H9 (cell line): ENCODE data around the gene FCN2. TPM values are rescaled to one million over a fixed set of nuclear protein-coding genes. Genes with fewer than 3 reads are reported as not detected.

Experiments used
- DNase-seq: peaks from one replicate; pipeline ENCODE4 v3.0.0-alpha.2; 2017
- H2AFZ ChIP-seq: one replicate; pipeline ENCODE4 v1.6.1; 2013; ENCODE audit warnings: mild to moderate bottlenecking, low read length, control low read depth, moderate library complexity
- H2AK5ac ChIP-seq: 2 replicates; pipeline ENCODE4 v1.6.1; 2013; ENCODE audit warnings: low read length, control low read depth, mixed read lengths; ENCODE audit not compliant: insufficient read length
- H2BK120ac ChIP-seq: one replicate; pipeline ENCODE4 v1.6.1; 2013; ENCODE audit warnings: low read depth, mild to moderate bottlenecking, low read length, control low read depth, inconsistent platforms; ENCODE audit not compliant: poor library complexity, severe bottlenecking
- H2BK12ac ChIP-seq: 2 replicates; pipeline ENCODE4 v1.6.1; 2013; ENCODE audit warnings: low read length, control low read depth, mixed read lengths, low read depth; ENCODE audit not compliant: insufficient read length
- H2BK15ac ChIP-seq: 2 replicates; pipeline ENCODE4 v1.6.1; 2013; ENCODE audit warnings: low read depth, low read length, control low read depth
- H2BK20ac ChIP-seq: one replicate; pipeline ENCODE4 v1.6.1; 2013; ENCODE audit warnings: low read depth, mild to moderate bottlenecking, low read length, control low read depth, inconsistent platforms; ENCODE audit not compliant: poor library complexity, severe bottlenecking
- H2BK5ac ChIP-seq: 2 replicates; pipeline ENCODE4 v1.6.1; 2013; ENCODE audit warnings: low read length, control low read depth, mixed read lengths; ENCODE audit not compliant: insufficient read length
- H3K14ac ChIP-seq: 2 replicates; pipeline ENCODE4 v1.6.1; 2013; ENCODE audit warnings: low read length, control low read depth; ENCODE audit not compliant: insufficient read depth
- H3K18ac ChIP-seq: 2 replicates; pipeline ENCODE4 v1.6.1; 2013; ENCODE audit warnings: low read depth, mild to moderate bottlenecking, mixed read lengths, low read length, control low read depth; ENCODE audit not compliant: insufficient read length
- H3K23ac ChIP-seq: 2 replicates; pipeline ENCODE4 v1.6.1; 2013; ENCODE audit warnings: low read length, control low read depth, mixed read lengths, low read depth; ENCODE audit not compliant: insufficient read length
- H3K23me2 ChIP-seq: 2 replicates; pipeline ENCODE4 v1.6.1; 2013; ENCODE audit warnings: low read depth, mild to moderate bottlenecking, mixed read lengths, low read length, control low read depth; ENCODE audit not compliant: insufficient read length, poor library complexity, severe bottlenecking
- H3K27ac ChIP-seq: 2 replicates; pipeline ENCODE4 v1.5.1; 2013; ENCODE audit warnings: low read length, control low read depth, mixed read lengths, low read depth; ENCODE audit not compliant: insufficient read length
- H3K27me3 ChIP-seq: 2 replicates; pipeline ENCODE4 v1.6.1; 2013; ENCODE audit warnings: low read length, control low read depth, inconsistent platforms; ENCODE audit not compliant: insufficient read depth
- H3K4ac ChIP-seq: 2 replicates; pipeline ENCODE4 v1.6.1; 2013; ENCODE audit warnings: low read depth, mild to moderate bottlenecking, control low read depth, inconsistent platforms, low read length, moderate library complexity
- H3K4me1 ChIP-seq: 2 replicates; pipeline ENCODE4 v1.6.1; 2013; ENCODE audit warnings: low read length, control low read depth, inconsistent platforms; ENCODE audit not compliant: insufficient read depth
- H3K4me2 ChIP-seq: 2 replicates; pipeline ENCODE4 v1.6.1; 2013; ENCODE audit warnings: low read length, control low read depth, mixed read lengths; ENCODE audit not compliant: insufficient read length, insufficient read depth
- H3K56ac ChIP-seq: 2 replicates; pipeline ENCODE4 v1.6.1; 2013; ENCODE audit warnings: low read depth, mild to moderate bottlenecking, mixed read lengths, low read length, control low read depth; ENCODE audit not compliant: insufficient read length
- H3K79me1 ChIP-seq: 2 replicates; pipeline ENCODE4 v1.6.1; 2013; ENCODE audit warnings: low read depth, mild to moderate bottlenecking, moderate library complexity, low read length, control low read depth, inconsistent platforms; ENCODE audit not compliant: insufficient read depth, poor library complexity, severe bottlenecking
- H3K79me2 ChIP-seq: 2 replicates; pipeline ENCODE4 v1.6.1; 2013; ENCODE audit warnings: low read length, control low read depth, inconsistent platforms; ENCODE audit not compliant: insufficient read depth
- H3K9ac ChIP-seq: 2 replicates; pipeline ENCODE4 v1.6.1; 2013; ENCODE audit warnings: low read length, control low read depth, mixed read lengths; ENCODE audit not compliant: insufficient read length; ENCODE audit errors: extremely low read depth
- H3K9me3 ChIP-seq: one replicate; pipeline ENCODE4 v1.6.1; 2013; ENCODE audit warnings: low read depth, low read length, inconsistent platforms; ENCODE audit not compliant: control insufficient read depth
- H3T11ph ChIP-seq: one replicate; pipeline ENCODE4 v1.6.1; 2013; ENCODE audit warnings: mild to moderate bottlenecking, low read length, control low read depth, inconsistent platforms
- H4K20me1 ChIP-seq: one replicate; pipeline ENCODE4 v1.6.1; 2013; ENCODE audit not compliant: control insufficient read depth, insufficient read length, insufficient read depth
- H4K5ac ChIP-seq: 2 replicates; pipeline ENCODE4 v1.6.1; 2013; ENCODE audit warnings: low read depth, mild to moderate bottlenecking, mixed read lengths, low read length, control low read depth; ENCODE audit not compliant: insufficient read length
- H4K8ac ChIP-seq: replicated peaks from 2 replicates; pipeline ENCODE4 v1.6.1; 2013; ENCODE audit warnings: low read length, control low read depth, mixed read lengths, low read depth; ENCODE audit not compliant: insufficient read length
- H4K91ac ChIP-seq: 2 replicates; pipeline ENCODE4 v1.6.1; 2013; ENCODE audit warnings: low read depth, mild to moderate bottlenecking, moderate library complexity, mixed read lengths, low read length, control low read depth; ENCODE audit not compliant: insufficient read length
- H3K27ac Mint-ChIP-seq, 3 experiments: 2 replicates in 2 of 3; 3 replicates in 1 of 3; pipeline ENCODE4 v1.8.0; 2020 to 2021; ENCODE audit warnings: mixed read lengths in 3 of 3, mild to moderate bottlenecking in 1 of 3, moderate library complexity in 1 of 3
- H3K27me3 Mint-ChIP-seq: 2 replicates; pipeline ENCODE4 v1.8.0; 2021; ENCODE audit warnings: low read depth, mild to moderate bottlenecking, moderate library complexity, mixed read lengths
- H3K36me3 Mint-ChIP-seq, 3 experiments: 2 replicates in 2 of 3; 3 replicates in 1 of 3; pipeline ENCODE4 v1.8.0; 2020 to 2021; ENCODE audit warnings: low read depth in 3 of 3, mixed read lengths in 3 of 3; ENCODE audit not compliant: insufficient read depth in 1 of 3
- H3K4me1 Mint-ChIP-seq, 2 experiments: 2 replicates each; pipeline ENCODE4 v1.8.0; 2020; ENCODE audit warnings: mixed read lengths in 2 of 2
- H3K4me3 Mint-ChIP-seq, 2 experiments: 2 replicates in 1 of 2; 3 replicates in 1 of 2; pipeline ENCODE4 v1.8.0; 2020 to 2021; ENCODE audit warnings: mild to moderate bottlenecking in 2 of 2, mixed read lengths in 2 of 2, moderate library complexity in 1 of 2
- H3K9me3 Mint-ChIP-seq, 2 experiments: 2 replicates in 1 of 2; 3 replicates in 1 of 2; pipeline ENCODE4 v1.8.0; 2020; ENCODE audit warnings: mild to moderate bottlenecking in 2 of 2, mixed read lengths in 2 of 2, moderate library complexity in 1 of 2
- WGBS: extraction: QIAGEN DNeasy Blood & Tissue Kit; methylation state at CpG from one replicate; pipeline ENCODE4 v1.1.7; 2013; ENCODE audit warnings: missing lambda C conversion rate, low lambda C conversion rate, mixed read lengths; ENCODE audit not compliant: insufficient read length; ENCODE audit errors: extremely low coverage; 5-methylcytosine and 5-hydroxymethylcytosine counted together
- total RNA-seq: library from RNA; stranded (reverse); gene quantifications from 2 replicates; pipeline ENCODE4 v1.2.1, GENCODE V29; 2021
- TF ChIP-seq, protein P1 (sequence below): fragments of 200-600 bp; sonication (generic); conservative IDR thresholded peaks from 3 replicates; pipeline ENCODE4 v1.8.0; 2021; ENCODE audit warnings: antibody characterized with exemption, mild to moderate bottlenecking

FCN2 gene
- total RNA-seq, 1 experiment from 2014 or later: not detected

DNA sequence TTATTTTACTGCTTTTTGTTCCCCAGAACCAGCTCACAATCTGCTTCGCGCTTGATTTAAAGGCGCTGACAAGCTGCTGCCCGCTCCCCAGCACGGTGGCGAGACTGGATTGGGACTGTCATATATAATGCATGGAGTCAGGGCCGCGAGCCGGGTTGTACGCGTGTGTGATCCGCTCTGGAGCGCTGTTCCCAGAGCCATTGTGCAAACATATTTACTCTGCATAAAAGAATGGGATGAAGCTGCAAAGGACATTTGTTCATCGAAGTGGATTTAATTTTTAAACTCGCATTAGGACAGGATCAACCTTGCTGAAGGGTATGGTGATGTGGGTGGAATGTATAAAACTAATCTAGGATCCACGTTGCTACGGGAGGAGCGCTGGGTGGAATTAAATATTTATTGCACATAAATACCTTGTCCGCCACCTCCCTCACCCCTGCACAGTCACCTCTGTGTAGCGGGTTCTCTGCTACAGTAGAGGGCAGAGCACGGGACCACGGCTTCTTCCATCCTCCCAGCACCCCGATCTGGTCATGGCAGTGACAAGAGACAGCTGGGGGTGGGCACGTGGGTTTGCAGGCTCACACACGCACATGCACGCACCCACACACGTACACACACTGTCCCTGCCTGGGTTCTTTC lies 55.2 kb downstream of the FCN2 start:
- H3K9ac ChIP-seq: no peak overlapping the region
- H3K36me3 Mint-ChIP-seq: no peaks in the 10 kb centered on the region
- no peaks in the 10 kb centered on the region; the same call in none of the 2 replicates for H3K27me3 Mint-ChIP-seq
- no peak overlapping the region for H3K23ac ChIP-seq
- no peak overlapping the region for H3K4me2 ChIP-seq
- no peak for DNase-seq
- H3K4me1 ChIP-seq: no peaks in the 10 kb centered on the region
- TF ChIP-seq, protein P1, sequence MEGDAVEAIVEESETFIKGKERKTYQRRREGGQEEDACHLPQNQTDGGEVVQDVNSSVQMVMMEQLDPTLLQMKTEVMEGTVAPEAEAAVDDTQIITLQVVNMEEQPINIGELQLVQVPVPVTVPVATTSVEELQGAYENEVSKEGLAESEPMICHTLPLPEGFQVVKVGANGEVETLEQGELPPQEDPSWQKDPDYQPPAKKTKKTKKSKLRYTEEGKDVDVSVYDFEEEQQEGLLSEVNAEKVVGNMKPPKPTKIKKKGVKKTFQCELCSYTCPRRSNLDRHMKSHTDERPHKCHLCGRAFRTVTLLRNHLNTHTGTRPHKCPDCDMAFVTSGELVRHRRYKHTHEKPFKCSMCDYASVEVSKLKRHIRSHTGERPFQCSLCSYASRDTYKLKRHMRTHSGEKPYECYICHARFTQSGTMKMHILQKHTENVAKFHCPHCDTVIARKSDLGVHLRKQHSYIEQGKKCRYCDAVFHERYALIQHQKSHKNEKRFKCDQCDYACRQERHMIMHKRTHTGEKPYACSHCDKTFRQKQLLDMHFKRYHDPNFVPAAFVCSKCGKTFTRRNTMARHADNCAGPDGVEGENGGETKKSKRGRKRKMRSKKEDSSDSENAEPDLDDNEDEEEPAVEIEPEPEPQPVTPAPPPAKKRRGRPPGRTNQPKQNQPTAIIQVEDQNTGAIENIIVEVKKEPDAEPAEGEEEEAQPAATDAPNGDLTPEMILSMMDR: no peak
- no peak overlapping the region for H4K5ac ChIP-seq
- H3K79me1 ChIP-seq: no peaks in the 10 kb centered on the region
- no peak overlapping the region for H3K4me3 Mint-ChIP-seq
- no peaks in the 10 kb centered on the region for H3K27me3 ChIP-seq
- H2BK15ac ChIP-seq: no peak overlapping the region
- peaks cover 30 to 48% of the 10 kb centered on the region in 2 experiments for H3K4me1 Mint-ChIP-seq
- H3K23me2 ChIP-seq: no peaks in the 10 kb centered on the region
- H3K4ac ChIP-seq: no peak overlapping the region
- no peak overlapping the region for H4K8ac ChIP-seq
- no peak overlapping the region for H2BK20ac ChIP-seq
- H4K20me1 ChIP-seq: no peaks in the 10 kb centered on the region
- H3K18ac ChIP-seq: no peak overlapping the region
- no peak overlapping the region for H4K91ac ChIP-seq
- H3K9me3 Mint-ChIP-seq: no peaks in the 10 kb centered on the region; a peak in 1 of 5 replicates
- H3K79me2 ChIP-seq: no peaks in the 10 kb centered on the region
- no peak overlapping the region for H3T11ph ChIP-seq
- no peak overlapping the region for H2BK120ac ChIP-seq
- H2AK5ac ChIP-seq: no peak overlapping the region
- no peak overlapping the region for H3K14ac ChIP-seq
- H2BK12ac ChIP-seq: no peak overlapping the region
- no peaks in the 10 kb centered on the region for H3K9me3 ChIP-seq
- no CpG with 5 or more reads among the region's 27 CpGs for WGBS
- no peak overlapping the region for H2AFZ ChIP-seq
- no peak overlapping the region for H2BK5ac ChIP-seq
- no peak overlapping the region for H3K27ac ChIP-seq
- H3K56ac ChIP-seq: no peak overlapping the region
- no peak overlapping the region for H3K27ac Mint-ChIP-seq
